Activated CD4-positive, alpha-beta memory T cell treated with anti-CD3 and anti-CD28 coated beads for 36 hours (primary cell): Measurements from ENCODE around the gene SLC2A5. TPM values are rescaled to one million over a fixed set of nuclear protein-coding genes. Genes with fewer than 3 reads are reported as not detected.
A peak's percentile ranks its signal among the peaks of the same experiment; 100 is the strongest.

ENCODE experiments used
- CTCF ChIA-PET: fragments of 350-600 bp; sonication (Branson Sonifier 250); formaldehyde crosslinking; loops from one replicate; lab custom pipeline; 2021; ENCODE audit warnings: antibody characterized with exemption, inconsistent platforms; lab: Charles Lee
- POLR2A ChIA-PET: fragments of 350-600 bp; sonication (Branson Sonifier 250); formaldehyde crosslinking; loops from one replicate; lab custom pipeline; 2021; ENCODE audit warnings: antibody characterized with exemption; lab: Charles Lee
- DNase-seq: peaks from one replicate; pipeline ENCODE4 v3.0.0-alpha.2; 2020
- H3K27ac Mint-ChIP-seq: one replicate; pipeline ENCODE4 v1.8.0; 2021; ENCODE audit warnings: mixed read lengths
- H3K27me3 Mint-ChIP-seq: one replicate; pipeline ENCODE4 v1.8.0; 2021; ENCODE audit warnings: mixed read lengths
- H3K36me3 Mint-ChIP-seq: one replicate; pipeline ENCODE4 v1.8.0; 2021; ENCODE audit warnings: mixed read lengths
- H3K4me1 Mint-ChIP-seq: one replicate; pipeline ENCODE4 v1.8.0; 2021; ENCODE audit warnings: low read depth, mixed read lengths
- H3K4me3 Mint-ChIP-seq: one replicate; pipeline ENCODE4 v1.8.0; 2021; ENCODE audit warnings: mild to moderate bottlenecking, mixed read lengths
- H3K9me3 Mint-ChIP-seq: one replicate; pipeline ENCODE4 v1.8.0; 2021; ENCODE audit warnings: mixed read lengths
- intact Hi-C: fragments of 100-400 bp; cut with micrococcal nuclease; formaldehyde crosslinking; loops from one replicate; pipeline ENCODE4 v1.15.1; 2023
- total RNA-seq, 2 experiments: library from RNA; stranded (reverse); gene quantifications; one replicate each; pipeline ENCODE4 v1.2.3, GENCODE V29; 2021

SLC2A5 gene
- total RNA-seq, result not detected

GRCh38 chr1:9069326-9070100 is at the start of gene SLC2A5:
TSS of gene SLC2A5 (minus strand) at chr1:9069635. CDS start at chr1:9069536, 99 bp downstream.
- H3K27ac Mint-ChIP-seq, result no peak within 1 kb of the TSS
- H3K36me3 Mint-ChIP-seq, result no peaks in the 10 kb centered on the region
- intact Hi-C loops, result no loop called here
- H3K9me3 Mint-ChIP-seq, result no peaks in the 10 kb centered on the region
- peaks cover 4% of the 10 kb centered on the region for H3K27me3 Mint-ChIP-seq
- no peaks in the 10 kb centered on the region for H3K4me1 Mint-ChIP-seq
- DNase-seq, result no peak
- ChIA-PET POLR2A (no interaction called here), CTCF (interaction anchor here (0.6 kb wide), 1 partner anchor 12 kb away, joined by 3 read pairs; no protein-coding TSS in a partner anchor)
- no peak within 1 kb of the TSS for H3K4me3 Mint-ChIP-seq

- H3K27me3 Mint-ChIP-seq, result no peaks in the 10 kb centered on the region
- no peak overlapping the region for H3K27ac Mint-ChIP-seq
- no peaks in the 10 kb centered on the region for H3K36me3 Mint-ChIP-seq
- no peak overlapping the region for H3K4me3 Mint-ChIP-seq
- no peaks in the 10 kb centered on the region for H3K9me3 Mint-ChIP-seq
- H3K4me1 Mint-ChIP-seq, result peaks cover 14% of the 10 kb centered on the region
- ChIA-PET CTCF (interaction anchor here (1.2 to 1.8 kb wide), 3 partner anchors 8 to 81 kb away, joined by 4 to 5 read pairs (median 4); partner anchors contain the start of gene GPR157), POLR2A (no interaction called here)
- intact Hi-C loops, result loop anchor here (10.0 kb wide), 1 partner anchor 377 kb away; no protein-coding TSS in a partner anchor
- DNase-seq, result no peak
These were observed 48.8 kb upstream of the SLC2A5 start for GRCh38 chr1:9118186-9118585.

GRCh38 chr1:9115351-9116205 is 46.1 kb upstream of the SLC2A5 start:
- H3K4me3 Mint-ChIP-seq, result no peak overlapping the region
- no peak for DNase-seq
- no peaks in the 10 kb centered on the region for H3K27me3 Mint-ChIP-seq
- intact Hi-C loops, result loop anchor here (10.0 kb wide), 1 partner anchor 379 kb away; no protein-coding TSS in a partner anchor
- ChIA-PET POLR2A (interaction anchor here (0.7 kb wide), 1 partner anchor 106 kb away, joined by 5 read pairs; no protein-coding TSS in a partner anchor), CTCF (interaction anchor here (0.7 kb wide), 1 partner anchor 128 kb away, joined by 3 read pairs; no protein-coding TSS in a partner anchor)
- H3K36me3 Mint-ChIP-seq, result no peaks in the 10 kb centered on the region
- no peak overlapping the region for H3K27ac Mint-ChIP-seq
- H3K9me3 Mint-ChIP-seq, result no peaks in the 10 kb centered on the region
- H3K4me1 Mint-ChIP-seq, result peaks cover 12% of the 10 kb centered on the region

GRCh38 chr1:9112961-9113880 is 43.8 kb upstream of the SLC2A5 start:
- intact Hi-C loops, result loop anchor here (10.0 kb wide), 1 partner anchor 382 kb away; no protein-coding TSS in a partner anchor
- Mint-ChIP-seq H3K36me3 (no peaks in the 10 kb centered on the region), H3K27me3 (no peaks in the 10 kb centered on the region), H3K4me3 (no peak overlapping the region), H3K27ac (no peak overlapping the region), H3K4me1 (peaks cover 12% of the 10 kb centered on the region), H3K9me3 (no peaks in the 10 kb centered on the region)
- ChIA-PET CTCF (interaction anchor here (1.3 to 4.4 kb wide), 4 partner anchors 16 to 137 kb away, joined by 6 to 51 read pairs (median 32); partner anchors contain the start of gene GPR157), POLR2A (no interaction called here)
- no peak for DNase-seq

- ChIA-PET CTCF (interaction anchor here (0.8 to 4.4 kb wide), 13 partner anchors 10 to 384 kb away, joined by 3 to 51 read pairs (median 12); partner anchors contain the start of gene GPR157), POLR2A (interaction anchor here (1.4 kb wide), 1 partner anchor 30 kb away, joined by 4 read pairs; no protein-coding TSS in a partner anchor)
- no peaks in the 10 kb centered on the region for H3K36me3 Mint-ChIP-seq
- no peaks in the 10 kb centered on the region for H3K27me3 Mint-ChIP-seq
- H3K27ac Mint-ChIP-seq, result no peak overlapping the region
- H3K9me3 Mint-ChIP-seq, result no peaks in the 10 kb centered on the region
- H3K4me3 Mint-ChIP-seq, result no peak overlapping the region
- intact Hi-C loops, result loop anchor here (10.0 kb wide), 1 partner anchor 383 kb away; no protein-coding TSS in a partner anchor
- peak; percentile 57 for DNase-seq
- H3K4me1 Mint-ChIP-seq, result peaks cover 12% of the 10 kb centered on the region
These were observed 42.5 kb upstream of the SLC2A5 start for GRCh38 chr1:9111957-9112356.

GRCh38 chr1:9111357-9111691 is 41.9 kb upstream of the SLC2A5 start:
- peaks cover 12% of the 10 kb centered on the region for H3K4me1 Mint-ChIP-seq
- DNase-seq, result no peak
- no peaks in the 10 kb centered on the region for H3K9me3 Mint-ChIP-seq
- intact Hi-C loops, result loop anchor here (10.0 kb wide), 1 partner anchor 383 kb away; no protein-coding TSS in a partner anchor
- no peaks in the 10 kb centered on the region for H3K36me3 Mint-ChIP-seq
- H3K27ac Mint-ChIP-seq, result no peak overlapping the region
- no peak overlapping the region for H3K4me3 Mint-ChIP-seq
- no peaks in the 10 kb centered on the region for H3K27me3 Mint-ChIP-seq
- ChIA-PET POLR2A (interaction anchor here (1.0 to 1.4 kb wide), 2 partner anchors 31 to 85 kb away, joined by 4 read pairs; no protein-coding TSS in a partner anchor), CTCF (interaction anchor here (0.8 to 4.4 kb wide), 26 partner anchors 9 to 385 kb away, joined by 3 to 51 read pairs (median 6); partner anchors contain the start of gene H6PD)

GRCh38 chr1:9110669-9111356 is 41.4 kb upstream of the SLC2A5 start:
- peak; percentile 90 for DNase-seq
- Mint-ChIP-seq H3K4me1 (peaks cover 12% of the 10 kb centered on the region), H3K9me3 (no peaks in the 10 kb centered on the region), H3K36me3 (no peaks in the 10 kb centered on the region), H3K27ac (no peak overlapping the region), H3K4me3 (no peak overlapping the region), H3K27me3 (no peaks in the 10 kb centered on the region)
- intact Hi-C loops, result loop anchor here (1.0 to 10.0 kb wide), 2 partner anchors 85 to 384 kb away; no protein-coding TSS in a partner anchor
- POLR2A ChIA-PET, result interaction anchor here (1.0 to 1.4 kb wide), 2 partner anchors 31 to 86 kb away, joined by 4 read pairs; no protein-coding TSS in a partner anchor
- CTCF ChIA-PET, result interaction anchor here (0.6 to 4.4 kb wide), 43 partner anchors 8 to 385 kb away, joined by 3 to 51 read pairs (median 5); partner anchors contain the start of genes H6PD and SLC2A7

GRCh38 chr1:9108056-9108665 is 38.7 kb upstream of the SLC2A5 start:
- peaks cover 9% of the 10 kb centered on the region for H3K4me1 Mint-ChIP-seq
- H3K27ac Mint-ChIP-seq, result no peak overlapping the region
- intact Hi-C loops, result no loop called here
- no peak overlapping the region for H3K4me3 Mint-ChIP-seq
- H3K9me3 Mint-ChIP-seq, result no peaks in the 10 kb centered on the region
- H3K36me3 Mint-ChIP-seq, result peaks cover 2% of the 10 kb centered on the region
- ChIA-PET CTCF (interaction anchor here (0.9 to 4.4 kb wide), 2 partner anchors 141 to 142 kb away, joined by 3 to 51 read pairs; no protein-coding TSS in a partner anchor), POLR2A (no interaction called here)
- H3K27me3 Mint-ChIP-seq, result no peaks in the 10 kb centered on the region
- DNase-seq, result no peak

- Mint-ChIP-seq H3K4me1 (peaks cover 7% of the 10 kb centered on the region), H3K9me3 (no peaks in the 10 kb centered on the region), H3K27me3 (no peaks in the 10 kb centered on the region), H3K36me3 (peaks cover 2% of the 10 kb centered on the region), H3K4me3 (no peak overlapping the region), H3K27ac (no peak overlapping the region)
- ChIA-PET POLR2A (no interaction called here), CTCF (interaction anchor here (0.9 to 1.1 kb wide), 2 partner anchors 142 to 349 kb away, joined by 3 to 4 read pairs; no protein-coding TSS in a partner anchor)
- DNase-seq, result no peak
- intact Hi-C loops, result no loop called here
These were observed 37.7 kb upstream of the SLC2A5 start for GRCh38 chr1:9107136-9107535.

GRCh38 chr1:9106286-9106685 is 36.9 kb upstream of the SLC2A5 start:
- intact Hi-C loops, result no loop called here
- Mint-ChIP-seq H3K4me3 (no peak overlapping the region), H3K4me1 (no peaks in the 10 kb centered on the region), H3K36me3 (peaks cover 2% of the 10 kb centered on the region), H3K27ac (no peak overlapping the region), H3K27me3 (no peaks in the 10 kb centered on the region), H3K9me3 (no peaks in the 10 kb centered on the region)
- CTCF ChIA-PET, result interaction anchor here (1.1 kb wide), 1 partner anchor 350 kb away, joined by 4 read pairs; no protein-coding TSS in a partner anchor
- DNase-seq, result no peak
- POLR2A ChIA-PET, result no interaction called here
